Measurements from ENCODE around the gene OPRM1. TPM values are rescaled to one million over a fixed set of nuclear protein-coding genes. Genes with fewer than 3 reads are reported as not detected.

The OPRM1 gene
- total RNA-seq, 1 donor from 2014 or later: not detected

DNA sequence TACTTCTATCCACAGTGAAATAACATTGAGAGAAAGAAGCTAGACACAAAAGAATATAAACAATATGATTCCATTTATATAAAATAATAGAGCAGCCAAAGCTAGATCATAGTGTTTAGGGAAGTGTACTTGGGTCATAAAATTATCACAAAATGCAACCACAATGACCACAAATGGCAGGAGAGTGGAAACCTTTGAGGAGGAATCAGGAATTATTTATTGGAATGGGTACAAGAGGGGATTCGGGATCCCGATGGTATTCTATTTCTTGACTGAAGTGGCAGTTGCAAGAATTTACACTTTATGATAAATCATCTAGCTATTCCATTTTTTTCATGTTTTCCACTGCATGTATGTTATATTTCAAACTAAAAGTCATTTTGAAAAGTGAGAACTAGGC is 241.5 kb downstream of the OPRM1 start:
- no peaks in the 10 kb centered on the region for H3K36me3 Mint-ChIP-seq (ENCODE audit: low read depth, unreplicated experiment)
- H3K4me1 Mint-ChIP-seq (ENCODE audit: unreplicated experiment): peaks cover 13% of the 10 kb centered on the region
- H3K27ac Mint-ChIP-seq (ENCODE audit: unreplicated experiment): no peak overlapping the region
- TF ChIP-seq, protein P1, sequence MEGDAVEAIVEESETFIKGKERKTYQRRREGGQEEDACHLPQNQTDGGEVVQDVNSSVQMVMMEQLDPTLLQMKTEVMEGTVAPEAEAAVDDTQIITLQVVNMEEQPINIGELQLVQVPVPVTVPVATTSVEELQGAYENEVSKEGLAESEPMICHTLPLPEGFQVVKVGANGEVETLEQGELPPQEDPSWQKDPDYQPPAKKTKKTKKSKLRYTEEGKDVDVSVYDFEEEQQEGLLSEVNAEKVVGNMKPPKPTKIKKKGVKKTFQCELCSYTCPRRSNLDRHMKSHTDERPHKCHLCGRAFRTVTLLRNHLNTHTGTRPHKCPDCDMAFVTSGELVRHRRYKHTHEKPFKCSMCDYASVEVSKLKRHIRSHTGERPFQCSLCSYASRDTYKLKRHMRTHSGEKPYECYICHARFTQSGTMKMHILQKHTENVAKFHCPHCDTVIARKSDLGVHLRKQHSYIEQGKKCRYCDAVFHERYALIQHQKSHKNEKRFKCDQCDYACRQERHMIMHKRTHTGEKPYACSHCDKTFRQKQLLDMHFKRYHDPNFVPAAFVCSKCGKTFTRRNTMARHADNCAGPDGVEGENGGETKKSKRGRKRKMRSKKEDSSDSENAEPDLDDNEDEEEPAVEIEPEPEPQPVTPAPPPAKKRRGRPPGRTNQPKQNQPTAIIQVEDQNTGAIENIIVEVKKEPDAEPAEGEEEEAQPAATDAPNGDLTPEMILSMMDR (IDR thresholded peaks at IDR 0.05; ENCODE audit: unreplicated experiment): no peak
- H3K9me3 Mint-ChIP-seq (ENCODE audit: unreplicated experiment): no peaks in the 10 kb centered on the region
- DNase-seq (ENCODE audit: low spot score): no peak
- H3K4me3 Mint-ChIP-seq (ENCODE audit: unreplicated experiment): no peak overlapping the region
- no peaks in the 10 kb centered on the region for H3K27me3 Mint-ChIP-seq (ENCODE audit: unreplicated experiment)

DNA sequence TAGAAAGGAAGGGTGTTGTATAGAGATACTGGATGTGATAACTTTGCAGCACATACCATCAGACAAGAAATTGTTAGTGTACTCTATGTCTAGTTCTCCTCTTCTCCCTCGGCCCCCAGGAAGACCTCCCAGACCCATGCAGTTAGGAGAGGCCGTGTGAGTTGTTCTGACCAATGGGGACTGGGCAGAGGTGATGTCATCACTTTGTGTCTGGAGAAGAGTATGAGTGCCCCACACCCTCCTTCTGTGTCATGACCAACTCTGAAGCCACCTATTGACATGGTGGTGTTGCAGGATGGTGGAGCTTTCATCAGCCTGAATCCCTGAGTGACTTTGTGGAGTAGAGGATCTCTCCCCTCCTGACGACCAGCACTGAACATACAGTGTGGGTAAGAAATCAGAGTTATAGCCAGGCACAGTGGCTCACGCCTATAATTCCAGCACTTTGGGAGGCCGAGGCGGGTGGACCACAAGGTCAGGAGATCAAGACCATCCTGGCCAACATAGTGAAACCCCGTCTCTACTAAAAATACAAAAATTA is 245.3 kb downstream of the OPRM1 start:
- no peak for DNase-seq (ENCODE audit: low spot score)

DNA sequence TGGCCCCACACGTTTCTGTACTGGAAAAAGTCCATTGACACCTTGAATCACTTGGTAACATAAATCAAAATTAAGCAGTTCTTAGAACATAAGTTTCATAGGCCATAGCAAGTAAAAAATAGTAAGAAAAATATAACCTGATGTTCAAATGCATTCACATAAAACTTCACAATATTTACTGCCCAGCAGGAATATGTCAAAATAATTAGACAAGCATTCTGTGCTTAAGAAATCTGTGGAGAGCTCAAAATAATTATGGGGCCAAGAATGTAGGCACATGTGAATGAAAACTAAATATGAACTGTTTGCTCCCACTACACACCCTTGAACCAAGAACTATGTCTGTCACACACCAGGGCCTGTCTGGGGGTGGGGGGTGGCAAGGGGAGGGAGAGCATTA is 246.8 kb downstream of the OPRM1 start:
- H3K27ac Mint-ChIP-seq (ENCODE audit: unreplicated experiment): no peak overlapping the region
- H3K27me3 Mint-ChIP-seq (ENCODE audit: unreplicated experiment): no peaks in the 10 kb centered on the region
- no peak for DNase-seq (ENCODE audit: low spot score)
- H3K36me3 Mint-ChIP-seq (ENCODE audit: low read depth, unreplicated experiment): peaks cover 4% of the 10 kb centered on the region
- H3K4me1 Mint-ChIP-seq (ENCODE audit: unreplicated experiment): peaks cover 9% of the 10 kb centered on the region
- no peaks in the 10 kb centered on the region for H3K9me3 Mint-ChIP-seq (ENCODE audit: unreplicated experiment)
- no peak overlapping the region for H3K4me3 Mint-ChIP-seq (ENCODE audit: unreplicated experiment)
- TF ChIP-seq, protein P1 (IDR thresholded peaks at IDR 0.05; ENCODE audit: unreplicated experiment): no peak

More for the DNA sequence above, 245.3 kb downstream of the OPRM1 start:
- no peaks in the 10 kb centered on the region for H3K36me3 Mint-ChIP-seq (ENCODE audit: low read depth, unreplicated experiment)
- TF ChIP-seq, protein P1 (IDR thresholded peaks at IDR 0.05; ENCODE audit: unreplicated experiment): no peak
- H3K9me3 Mint-ChIP-seq (ENCODE audit: unreplicated experiment): no peaks in the 10 kb centered on the region
- peaks cover 9% of the 10 kb centered on the region for H3K4me1 Mint-ChIP-seq (ENCODE audit: unreplicated experiment)
- H3K4me3 Mint-ChIP-seq (ENCODE audit: unreplicated experiment): no peak overlapping the region
- no peaks in the 10 kb centered on the region for H3K27me3 Mint-ChIP-seq (ENCODE audit: unreplicated experiment)
- H3K27ac Mint-ChIP-seq (ENCODE audit: unreplicated experiment): no peak overlapping the region

DNA sequence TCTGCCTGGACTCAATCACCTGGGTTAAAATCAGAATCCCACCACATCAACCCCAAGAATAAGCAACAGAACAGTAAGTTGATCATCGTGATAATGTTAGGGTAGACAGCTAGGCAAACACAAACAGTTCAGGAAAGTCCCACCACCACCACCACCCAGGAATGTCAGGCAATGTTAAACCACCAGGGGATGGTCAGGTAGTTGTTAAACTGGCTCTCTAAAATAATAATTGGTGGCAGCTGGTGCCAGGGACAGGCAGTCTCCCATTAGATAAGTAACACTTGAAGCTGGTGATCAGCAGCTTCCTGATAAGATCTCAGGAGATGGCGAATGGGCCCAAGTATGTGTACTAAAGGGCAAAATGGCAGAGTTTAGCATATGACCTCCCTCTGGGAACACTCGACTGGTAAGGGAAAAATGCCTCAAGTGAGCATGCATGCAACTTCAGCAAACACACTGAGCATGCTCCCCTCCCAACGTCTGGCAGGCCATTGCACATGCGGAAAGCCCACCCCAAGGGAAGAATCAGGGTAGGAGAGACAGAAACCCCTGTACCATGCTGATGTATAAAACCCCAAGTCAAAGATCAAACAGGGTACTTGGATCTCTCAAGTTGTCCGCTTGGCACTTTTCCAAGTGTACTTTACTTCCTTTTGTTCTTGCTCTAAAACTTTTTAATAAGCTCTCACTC is 250.9 kb downstream of the OPRM1 start:
- Mint-ChIP-seq H3K27ac (ENCODE audit: unreplicated experiment) (no peak overlapping the region), H3K4me3 (ENCODE audit: unreplicated experiment) (no peak overlapping the region), H3K27me3 (ENCODE audit: unreplicated experiment) (peaks cover 9% of the 10 kb centered on the region), H3K9me3 (ENCODE audit: unreplicated experiment) (no peaks in the 10 kb centered on the region), H3K36me3 (ENCODE audit: low read depth, unreplicated experiment) (peaks cover 4% of the 10 kb centered on the region), H3K4me1 (ENCODE audit: unreplicated experiment) (peaks cover 28% of the 10 kb centered on the region)
- DNase-seq (ENCODE audit: low spot score): no peak
- TF ChIP-seq, protein P1 (IDR thresholded peaks at IDR 0.05; ENCODE audit: unreplicated experiment): no peak

DNA sequence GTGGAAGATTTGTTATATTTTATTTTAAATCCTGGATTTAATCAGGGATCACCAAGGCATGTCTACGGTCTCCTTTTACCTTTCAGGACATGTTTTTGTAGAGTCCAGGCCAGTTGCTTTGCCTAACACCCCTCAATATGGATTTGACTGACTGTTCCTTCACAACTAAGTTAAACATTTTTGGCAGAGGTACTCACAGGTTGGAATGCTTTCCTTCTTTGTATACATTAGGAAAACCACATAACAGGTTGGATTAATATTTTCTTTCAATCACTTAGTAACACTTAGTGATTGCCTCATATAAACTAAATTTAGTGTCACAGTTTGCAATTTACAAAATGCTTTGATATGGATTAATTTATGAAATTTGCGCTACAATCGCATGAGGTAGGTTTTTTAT is 253.0 kb downstream of the OPRM1 start:
- peaks cover 28% of the 10 kb centered on the region for H3K4me1 Mint-ChIP-seq (ENCODE audit: unreplicated experiment)
- H3K4me3 Mint-ChIP-seq (ENCODE audit: unreplicated experiment): no peak overlapping the region
- peaks cover 9% of the 10 kb centered on the region for H3K27me3 Mint-ChIP-seq (ENCODE audit: unreplicated experiment)
- no peaks in the 10 kb centered on the region for H3K9me3 Mint-ChIP-seq (ENCODE audit: unreplicated experiment)
- H3K36me3 Mint-ChIP-seq (ENCODE audit: low read depth, unreplicated experiment): peaks cover 4% of the 10 kb centered on the region
- no peak for DNase-seq (ENCODE audit: low spot score)
- H3K27ac Mint-ChIP-seq (ENCODE audit: unreplicated experiment): peak overlapping the region; percentile 91
- TF ChIP-seq, protein P1 (IDR thresholded peaks at IDR 0.05; ENCODE audit: unreplicated experiment): no peak

Measured in endothelial cell (in vitro differentiated cells).